ENCODE data around the gene SENP5. TPM values are rescaled to one million over a fixed set of nuclear protein-coding genes. Genes with fewer than 3 reads are reported as not detected.
"Not testable (repeated sequence)": the region's sequence is repeated elsewhere in the genome, so short reads cannot be mapped to it uniquely, and the experiment has no call there.

SENP5 gene
- 13.6 TPM for polyA plus RNA-seq (2013, experiment 1 of 2)
- polyA plus RNA-seq (2013, experiment 2 of 2), result 14.3 TPM

- Histone ChIP-seq H3K79me1 (ENCODE audit: low read length) (peaks cover 13% of the 10 kb centered on the region), H2BK5ac (ENCODE audit: low read length) (no peak within 1 kb of the TSS), H3K23ac (ENCODE audit: low read length) (peak within 1 kb of the TSS; percentile 80), H3K36me3 (ENCODE audit: control insufficient read depth, insufficient read depth, low read length) (no peaks in the 10 kb centered on the region), H3K79me2 (ENCODE audit: control insufficient read depth, insufficient read depth, low read length) (peaks cover 37% of the 10 kb centered on the region), H3K4ac (ENCODE audit: low read depth, low read length) (no peak within 1 kb of the TSS), H3K27me3 (ENCODE audit: insufficient read depth, low read length, poor library complexity) (no peaks in the 10 kb centered on the region), H3K4me1 (ENCODE audit: control insufficient read depth, low read depth, low read length) (peaks cover 2% of the 10 kb centered on the region), H4K8ac (ENCODE audit: low read depth, low read length) (no peak within 1 kb of the TSS), H3K4me3 (ENCODE audit: low read length) (peak within 1 kb of the TSS; percentile 94), H3K4me2 (ENCODE audit: low read length) (peak within 1 kb of the TSS; percentile 95), H2BK15ac (replicated peaks; ENCODE audit: low read depth) (no peak within 1 kb of the TSS), H4K5ac (ENCODE audit: low read length) (peak within 1 kb of the TSS; percentile 95), H2AK5ac (ENCODE audit: low read length) (no peak within 1 kb of the TSS), H3K18ac (ENCODE audit: low read length) (peak within 1 kb of the TSS; percentile 43), H3K9ac (ENCODE audit: low read length) (peak within 1 kb of the TSS; percentile 96), H3K27ac (ENCODE audit: low read depth, low read length) (peak within 1 kb of the TSS; percentile 77), H3K56ac (ENCODE audit: low read length) (peak within 1 kb of the TSS; percentile 98), H2BK120ac (ENCODE audit: low read depth, low read length) (no peak within 1 kb of the TSS)
- peak; percentile 95 for DNase-seq
- WGBS (ENCODE audit: extremely low coverage, insufficient coverage, low lambda C conversion rate), result no CpG with 5 or more reads among the region's 93 CpGs
Measured at GRCh38 chr3:196867507-196868296, at the start of gene SENP5. Gene SENP5, plus strand, starts transcription at chr3:196867920. Its CDS starts 17,262 bp downstream, at chr3:196885182.

- peaks cover 3% of the 10 kb centered on the region for H3K36me3 ChIP-seq (ENCODE audit: control insufficient read depth, insufficient read depth, low read length)
- no CpG with 5 or more reads among the region's 6 CpGs for WGBS (ENCODE audit: extremely low coverage, insufficient coverage, low lambda C conversion rate)
- no peak overlapping the region for H3K9ac ChIP-seq (ENCODE audit: low read length)
- no peak overlapping the region for H3K4me3 ChIP-seq (ENCODE audit: low read length)
- no peak for DNase-seq
- no peak overlapping the region for H3K4ac ChIP-seq (ENCODE audit: low read depth, low read length)
- no peak overlapping the region for H3K23ac ChIP-seq (ENCODE audit: low read length)
- no peaks in the 10 kb centered on the region for H3K4me1 ChIP-seq (ENCODE audit: control insufficient read depth, low read depth, low read length)
- no peak overlapping the region for H3K27ac ChIP-seq (ENCODE audit: low read depth, low read length)
- no peak overlapping the region for H2BK120ac ChIP-seq (ENCODE audit: low read depth, low read length)
- no peaks in the 10 kb centered on the region for H3K27me3 ChIP-seq (ENCODE audit: insufficient read depth, low read length, poor library complexity)
- no peak overlapping the region for H3K4me2 ChIP-seq (ENCODE audit: low read length)
- H3K79me2 ChIP-seq (ENCODE audit: control insufficient read depth, insufficient read depth, low read length), result no peaks in the 10 kb centered on the region
- H4K8ac ChIP-seq (ENCODE audit: low read depth, low read length), result no peak overlapping the region
- H3K79me1 ChIP-seq (ENCODE audit: low read length), result no peaks in the 10 kb centered on the region
- H2BK5ac ChIP-seq (ENCODE audit: low read length), result no peak overlapping the region
- H3K18ac ChIP-seq (ENCODE audit: low read length), result no peak overlapping the region
- H2AK5ac ChIP-seq (ENCODE audit: low read length), result no peak overlapping the region
- no peak overlapping the region for H3K56ac ChIP-seq (ENCODE audit: low read length)
- no peak overlapping the region for H2BK15ac ChIP-seq (replicated peaks; ENCODE audit: low read depth)
- H4K5ac ChIP-seq (ENCODE audit: low read length), result no peak overlapping the region
Measured at GRCh38 chr3:196821806-196822355, 45.8 kb upstream of the SENP5 start.

- H3K18ac ChIP-seq (ENCODE audit: low read length); H3K9ac ChIP-seq (ENCODE audit: low read length); H3K79me1 ChIP-seq (ENCODE audit: low read length); H3K27me3 ChIP-seq (ENCODE audit: insufficient read depth, low read length, poor library complexity); H3K4ac ChIP-seq (ENCODE audit: low read depth, low read length); H2AK5ac ChIP-seq (ENCODE audit: low read length); H3K23ac ChIP-seq (ENCODE audit: low read length); H3K79me2 ChIP-seq (ENCODE audit: control insufficient read depth, insufficient read depth, low read length); H3K27ac ChIP-seq (ENCODE audit: low read depth, low read length); H4K5ac ChIP-seq (ENCODE audit: low read length); DNase-seq; H3K4me2 ChIP-seq (ENCODE audit: low read length); H2BK5ac ChIP-seq (ENCODE audit: low read length); H3K56ac ChIP-seq (ENCODE audit: low read length); H4K8ac ChIP-seq (ENCODE audit: low read depth, low read length); H3K36me3 ChIP-seq (ENCODE audit: control insufficient read depth, insufficient read depth, low read length); H3K4me3 ChIP-seq (ENCODE audit: low read length); H3K4me1 ChIP-seq (ENCODE audit: control insufficient read depth, low read depth, low read length); H2BK15ac ChIP-seq (replicated peaks; ENCODE audit: low read depth); H2BK120ac ChIP-seq (ENCODE audit: low read depth, low read length): not testable (repeated sequence)
- WGBS (ENCODE audit: extremely low coverage, insufficient coverage, low lambda C conversion rate), result 100% methylated on average over 2 of the region's 3 CpGs
Measured at GRCh38 chr3:196829651-196830050, 38.1 kb upstream of the SENP5 start.

GRCh38 chr3:196835086-196835485, 32.6 kb upstream of the SENP5 start:
- Histone ChIP-seq H3K4me3 (ENCODE audit: low read length) (no peak overlapping the region), H3K23ac (ENCODE audit: low read length) (no peak overlapping the region), H3K9ac (ENCODE audit: low read length) (no peak overlapping the region), H3K79me2 (ENCODE audit: control insufficient read depth, insufficient read depth, low read length) (no peaks in the 10 kb centered on the region), H2BK120ac (ENCODE audit: low read depth, low read length) (no peak overlapping the region), H3K27ac (ENCODE audit: low read depth, low read length) (no peak overlapping the region), H3K18ac (ENCODE audit: low read length) (no peak overlapping the region), H3K27me3 (ENCODE audit: insufficient read depth, low read length, poor library complexity) (no peaks in the 10 kb centered on the region), H2BK5ac (ENCODE audit: low read length) (no peak overlapping the region), H3K4me1 (ENCODE audit: control insufficient read depth, low read depth, low read length) (no peaks in the 10 kb centered on the region), H3K36me3 (ENCODE audit: control insufficient read depth, insufficient read depth, low read length) (no peaks in the 10 kb centered on the region), H3K4ac (ENCODE audit: low read depth, low read length) (no peak overlapping the region), H4K5ac (ENCODE audit: low read length) (no peak overlapping the region), H3K56ac (ENCODE audit: low read length) (no peak overlapping the region), H2AK5ac (ENCODE audit: low read length) (no peak overlapping the region), H3K4me2 (ENCODE audit: low read length) (no peak overlapping the region), H4K8ac (ENCODE audit: low read depth, low read length) (no peak overlapping the region), H2BK15ac (replicated peaks; ENCODE audit: low read depth) (no peak overlapping the region), H3K79me1 (ENCODE audit: low read length) (no peaks in the 10 kb centered on the region)
- WGBS (ENCODE audit: extremely low coverage, insufficient coverage, low lambda C conversion rate), result no CpG with 5 or more reads among the region's 8 CpGs
- DNase-seq, result no peak

- H3K18ac ChIP-seq (ENCODE audit: low read length), result not testable (repeated sequence)
Measured at GRCh38 chr3:196836626-196837025, 31.1 kb upstream of the SENP5 start.

More at GRCh38 chr3:196836626-196837025, 31.1 kb upstream of the SENP5 start:
- H4K5ac ChIP-seq (ENCODE audit: low read length); H3K79me1 ChIP-seq (ENCODE audit: low read length); H3K27me3 ChIP-seq (ENCODE audit: insufficient read depth, low read length, poor library complexity); H3K23ac ChIP-seq (ENCODE audit: low read length); H3K9ac ChIP-seq (ENCODE audit: low read length); H3K4me2 ChIP-seq (ENCODE audit: low read length); H3K27ac ChIP-seq (ENCODE audit: low read depth, low read length); H3K4ac ChIP-seq (ENCODE audit: low read depth, low read length); H3K56ac ChIP-seq (ENCODE audit: low read length); H2BK120ac ChIP-seq (ENCODE audit: low read depth, low read length); H3K4me3 ChIP-seq (ENCODE audit: low read length); H2BK15ac ChIP-seq (replicated peaks; ENCODE audit: low read depth); H3K36me3 ChIP-seq (ENCODE audit: control insufficient read depth, insufficient read depth, low read length); H3K79me2 ChIP-seq (ENCODE audit: control insufficient read depth, insufficient read depth, low read length); H4K8ac ChIP-seq (ENCODE audit: low read depth, low read length); H2BK5ac ChIP-seq (ENCODE audit: low read length); H3K4me1 ChIP-seq (ENCODE audit: control insufficient read depth, low read depth, low read length); DNase-seq; H2AK5ac ChIP-seq (ENCODE audit: low read length): not testable (repeated sequence)
- WGBS (ENCODE audit: extremely low coverage, insufficient coverage, low lambda C conversion rate), result no CpG with 5 or more reads among the region's 1 CpG
